ENCODE data around the gene MTR. TPM values are rescaled to one million over a fixed set of nuclear protein-coding genes. Genes with fewer than 3 reads are reported as not detected.

Gene MTR
- total RNA-seq, 1 donor from 2014 or later: 42.9 TPM

DNA sequence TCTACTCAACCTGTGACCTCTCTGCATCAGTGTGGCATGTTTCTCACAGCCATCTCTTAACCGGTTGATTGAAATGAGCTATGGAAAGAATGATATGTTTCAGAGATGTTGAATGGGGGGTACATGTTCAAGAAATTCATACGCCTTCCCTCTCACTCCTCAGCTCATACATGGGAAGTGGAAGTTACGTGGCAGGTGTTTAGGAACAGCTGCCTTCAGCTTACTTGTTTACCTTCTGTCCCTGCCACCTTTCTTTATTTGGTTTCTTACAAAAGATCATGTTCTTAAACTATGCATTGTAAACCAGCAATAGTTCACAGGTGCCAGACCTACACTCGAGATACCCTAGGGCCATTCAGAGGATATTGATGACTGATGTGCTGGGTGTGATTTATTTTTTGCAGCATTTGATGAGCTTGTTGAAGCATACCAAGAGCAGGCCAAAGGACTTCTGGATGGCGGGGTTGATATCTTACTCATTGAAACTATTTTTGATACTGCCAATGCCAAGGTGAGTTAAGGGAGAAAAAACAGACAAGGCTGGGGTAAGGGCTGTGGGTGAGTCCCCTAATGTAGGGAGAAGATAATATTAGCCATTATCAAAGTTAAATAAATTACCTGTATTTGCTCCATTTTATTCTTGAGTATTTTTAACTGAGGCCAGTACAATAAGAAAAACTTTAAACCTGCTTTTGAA, 17.4 kb downstream of the MTR start:
- H3K4me3 Mint-ChIP-seq: no peak overlapping the region
- peaks cover 34% of the 10 kb centered on the region for H3K36me3 Mint-ChIP-seq (ENCODE audit: low read depth)
- no peaks in the 10 kb centered on the region for H3K27me3 Mint-ChIP-seq (ENCODE audit: low read depth)
- H3K4me1 Mint-ChIP-seq: peaks cover 11% of the 10 kb centered on the region
- DNase-seq (ENCODE audit: low read depth, low spot score): no peak
- H3K27ac Mint-ChIP-seq (ENCODE audit: unreplicated experiment): no peak overlapping the region
- no peak for TF ChIP-seq CTCF (conservative IDR thresholded peaks at IDR 0.05)
- no peaks in the 10 kb centered on the region for H3K9me3 Mint-ChIP-seq

DNA sequence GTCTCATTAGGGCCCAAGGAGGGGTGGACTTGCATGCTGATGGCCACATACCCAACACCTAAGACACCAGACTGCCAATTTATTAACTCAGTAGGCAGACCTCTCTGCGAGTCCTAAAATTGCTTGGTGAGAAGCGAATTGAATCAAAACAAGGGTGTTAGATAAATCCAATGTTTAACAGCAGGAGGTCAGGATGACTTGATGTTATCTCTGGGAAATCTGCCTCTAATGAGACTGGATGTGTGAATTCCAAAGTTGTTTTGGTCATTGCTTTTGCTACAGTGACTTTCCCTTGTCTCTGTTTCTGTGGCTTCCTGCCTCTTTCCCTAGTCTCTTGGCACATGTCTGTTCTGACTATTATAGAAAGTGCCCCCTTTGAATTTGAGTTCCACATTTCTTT, 20.8 kb downstream of the MTR start:
- H3K9me3 Mint-ChIP-seq: no peaks in the 10 kb centered on the region
- peaks cover 22% of the 10 kb centered on the region for H3K36me3 Mint-ChIP-seq (ENCODE audit: low read depth)
- H3K4me3 Mint-ChIP-seq: no peak overlapping the region
- no peak for DNase-seq (ENCODE audit: low read depth, low spot score)
- TF ChIP-seq CTCF (conservative IDR thresholded peaks at IDR 0.05): no peak
- no peaks in the 10 kb centered on the region for H3K27me3 Mint-ChIP-seq (ENCODE audit: low read depth)
- H3K27ac Mint-ChIP-seq (ENCODE audit: unreplicated experiment): peak overlapping the region; percentile 38
- H3K4me1 Mint-ChIP-seq: peaks cover 16% of the 10 kb centered on the region

DNA sequence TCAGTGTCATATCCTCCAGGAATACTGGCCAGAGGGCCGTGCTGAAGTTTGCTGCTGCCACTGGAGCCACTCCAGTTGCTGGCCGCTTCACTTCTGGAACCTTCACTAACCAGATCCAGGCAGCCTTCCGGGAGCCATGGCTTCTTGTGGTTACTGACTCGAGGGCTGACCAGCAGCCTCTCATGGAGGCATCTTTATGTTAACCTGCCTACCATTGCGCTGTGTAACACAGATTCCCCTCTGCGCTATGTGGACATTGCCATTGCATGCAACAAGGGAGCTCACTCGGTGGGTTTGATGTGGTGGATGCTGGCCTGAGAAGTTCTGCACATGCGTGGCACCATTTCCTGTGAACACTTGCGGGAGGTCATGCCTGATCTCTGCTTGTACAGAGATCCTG, 24.8 kb downstream of the MTR start:
- Mint-ChIP-seq H3K27me3 (ENCODE audit: low read depth) (no peaks in the 10 kb centered on the region), H3K4me3 (no peak overlapping the region), H3K27ac (ENCODE audit: unreplicated experiment) (no peak overlapping the region), H3K36me3 (ENCODE audit: low read depth) (peaks cover 17% of the 10 kb centered on the region), H3K4me1 (peaks cover 22% of the 10 kb centered on the region), H3K9me3 (no peaks in the 10 kb centered on the region)
- TF ChIP-seq CTCF (conservative IDR thresholded peaks at IDR 0.05): no peak
- DNase-seq (ENCODE audit: low read depth, low spot score): no peak

DNA sequence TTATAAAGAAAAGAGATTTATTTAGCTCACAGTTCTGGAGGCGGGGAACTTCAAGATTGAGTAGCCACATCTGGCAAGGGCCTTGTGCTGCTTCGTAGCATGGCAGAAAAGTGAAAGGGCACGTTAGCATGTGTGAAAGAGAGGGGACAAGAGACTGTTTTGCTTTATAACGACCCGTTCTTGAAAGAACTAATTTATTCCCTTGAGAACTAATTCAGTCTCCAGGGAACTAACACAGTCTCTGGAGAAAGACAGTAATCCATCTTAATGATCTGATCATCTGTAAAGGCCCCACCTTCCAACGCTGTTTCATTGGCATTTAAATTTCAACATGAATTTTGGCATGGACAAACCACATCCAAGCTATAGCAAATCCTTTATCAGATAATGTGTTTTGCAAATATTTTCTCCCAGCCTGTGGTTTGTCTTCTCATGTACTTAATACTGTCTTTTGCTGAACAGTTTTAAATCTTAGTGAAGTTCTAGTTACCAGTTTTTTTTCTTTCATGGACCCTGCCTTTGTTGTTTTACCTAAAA, 26.1 kb downstream of the MTR start:
- DNase-seq (ENCODE audit: low read depth, low spot score): no peak
- H3K4me1 Mint-ChIP-seq: peaks cover 16% of the 10 kb centered on the region
- H3K27me3 Mint-ChIP-seq (ENCODE audit: low read depth): no peaks in the 10 kb centered on the region
- H3K36me3 Mint-ChIP-seq (ENCODE audit: low read depth): peaks cover 21% of the 10 kb centered on the region
- no peaks in the 10 kb centered on the region for H3K9me3 Mint-ChIP-seq
- H3K4me3 Mint-ChIP-seq: no peak overlapping the region
- TF ChIP-seq CTCF (conservative IDR thresholded peaks at IDR 0.05): no peak
- H3K27ac Mint-ChIP-seq (ENCODE audit: unreplicated experiment): no peak overlapping the region

DNA sequence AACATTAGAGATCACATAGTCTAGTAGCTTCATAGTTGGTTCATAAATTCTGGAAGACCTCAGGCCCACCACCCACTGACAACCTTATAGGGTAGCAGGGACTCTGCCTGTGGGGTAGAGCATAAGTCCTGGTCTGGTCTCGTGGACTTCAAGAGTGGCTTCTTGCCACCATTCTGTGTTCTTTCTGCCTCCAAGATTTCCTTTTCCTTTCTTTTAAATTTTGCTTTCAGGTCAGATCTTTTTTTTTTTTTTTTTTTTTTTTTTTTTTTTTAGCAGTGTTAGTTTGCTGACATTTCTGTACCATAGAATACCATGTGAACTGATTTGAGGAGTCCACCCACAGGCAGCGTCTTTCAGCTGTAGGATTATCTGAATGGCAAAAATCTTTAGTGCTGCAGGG, 28.5 kb downstream of the MTR start:
- Mint-ChIP-seq H3K4me1 (peaks cover 11% of the 10 kb centered on the region), H3K27ac (ENCODE audit: unreplicated experiment) (no peak overlapping the region), H3K9me3 (no peaks in the 10 kb centered on the region), H3K27me3 (ENCODE audit: low read depth) (no peaks in the 10 kb centered on the region), H3K36me3 (ENCODE audit: low read depth) (peaks cover 21% of the 10 kb centered on the region), H3K4me3 (no peak overlapping the region)
- no peak for TF ChIP-seq CTCF (conservative IDR thresholded peaks at IDR 0.05)
- DNase-seq (ENCODE audit: low read depth, low spot score): no peak

Data from neural crest cell (in vitro differentiated cells).